Stimulated activated CD4-positive, alpha-beta T cell treated with anti-CD3 and anti-CD28 coated beads, Interleukin-1b, Interleukin-23, amount 100 ng/mL, for 24 hours (primary cell): ENCODE measurements around the gene STOX2.

Experiments used
- DNase-seq, 4 experiments: peaks; one replicate each; pipeline ENCODE4 v3.0.0-alpha.2; 2020; ENCODE audit warnings: low read depth in 4 of 4, low spot score in 1 of 4

STOX2 gene

DNA sequence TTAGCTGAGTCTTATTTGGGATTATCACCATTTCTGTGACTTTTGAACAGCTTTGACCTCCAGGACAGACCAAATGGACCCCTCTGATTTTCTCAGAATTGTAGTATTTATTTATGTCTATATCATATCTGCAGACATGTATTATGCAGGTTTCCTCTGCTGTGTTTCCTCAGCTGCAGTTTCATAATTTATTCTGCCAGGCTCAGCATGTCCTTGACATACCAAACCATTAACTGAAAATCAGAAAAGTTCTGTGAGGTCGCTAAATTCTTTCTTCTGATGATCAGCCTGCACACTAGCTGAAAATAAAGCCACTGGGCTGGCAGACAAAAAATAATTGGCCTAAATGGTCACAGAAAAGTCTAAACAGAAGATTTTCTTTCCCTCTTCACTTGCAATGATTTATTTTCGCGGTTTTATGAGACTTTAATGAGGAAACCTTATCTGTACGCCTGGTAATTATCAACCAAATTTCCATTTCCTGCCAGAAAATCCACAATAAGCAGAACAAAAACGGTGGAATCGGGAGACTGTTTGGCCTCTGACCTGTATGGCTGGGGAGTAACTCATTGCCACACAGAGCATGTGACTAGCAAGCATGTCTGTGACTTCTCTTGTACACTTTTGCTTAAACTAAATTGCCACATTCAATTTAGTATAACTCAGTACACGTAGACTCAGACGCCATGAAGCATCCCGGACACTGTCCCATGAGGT is 161.6 kb downstream of the STOX2 start:
- DNase-seq, result no peak

DNA sequence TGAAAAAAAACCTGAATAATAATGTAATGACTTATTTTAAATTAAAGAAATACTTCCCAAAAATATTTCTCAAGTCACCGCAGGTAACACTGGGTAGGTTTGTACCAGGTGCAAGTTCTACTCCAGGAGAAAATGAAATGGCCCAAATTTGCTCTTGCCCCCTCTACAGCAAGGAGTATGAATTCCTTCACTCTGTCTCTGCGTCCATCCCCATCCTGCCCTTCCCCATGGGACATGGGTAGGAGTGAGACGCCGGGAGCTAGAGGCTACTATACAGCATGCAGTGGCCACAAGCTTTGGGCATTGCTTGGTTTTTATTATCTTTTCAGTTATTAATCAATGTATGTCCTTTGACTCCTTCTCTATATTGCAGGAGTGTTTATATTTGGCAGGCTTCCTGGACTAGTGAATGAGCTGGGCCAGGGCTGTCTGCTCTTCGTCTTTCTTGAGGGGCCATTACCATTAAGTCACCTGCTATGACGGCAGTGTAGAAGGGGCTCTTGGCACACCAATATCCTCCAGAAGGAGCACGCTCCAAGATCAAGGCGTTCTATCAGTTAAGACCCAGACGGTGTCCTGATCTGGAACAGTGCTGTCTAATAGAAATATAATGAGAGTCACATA is 162.9 kb downstream of the STOX2 start:
- DNase-seq, result no peak
